ENCODE data around the gene KLRG1.
A peak's percentile ranks its signal among the peaks of the same experiment; 100 is the strongest.

KLRG1 gene

DNA sequence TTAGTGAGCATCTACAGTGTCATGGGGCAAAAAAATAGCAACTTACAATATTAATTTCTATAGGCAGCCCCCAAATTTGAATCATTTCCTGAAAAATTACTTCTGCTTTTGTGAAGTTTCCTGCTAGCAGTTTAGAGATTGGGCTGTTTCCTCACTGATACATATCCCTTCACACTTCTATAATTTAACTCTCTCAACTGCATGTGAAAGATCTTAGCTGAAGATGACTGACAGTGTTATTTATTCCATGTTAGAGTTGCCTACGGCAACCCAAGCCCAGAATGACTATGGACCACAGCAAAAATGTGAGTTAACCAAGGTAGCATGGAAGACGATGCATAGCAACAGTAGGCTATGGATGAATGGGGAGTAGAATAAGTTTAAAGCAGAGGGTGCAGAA is at the start of gene KLRG1:
Gene KLRG1, plus strand, starts transcription at position 134 of the 400 bp plus-strand sequence. Its CDS starts 90 bp downstream, at position 224.
- no peak for DNase-seq

- DNase-seq: no peak
These were observed 47.5 kb upstream of the KLRG1 start for GRCh38 chr12:8941691-8942478.

- DNase-seq: no peak
These were observed 45.7 kb upstream of the KLRG1 start for GRCh38 chr12:8943565-8944186.

- no peak for DNase-seq
These were observed 42.6 kb upstream of the KLRG1 start for GRCh38 chr12:8946733-8947132.

DNA sequence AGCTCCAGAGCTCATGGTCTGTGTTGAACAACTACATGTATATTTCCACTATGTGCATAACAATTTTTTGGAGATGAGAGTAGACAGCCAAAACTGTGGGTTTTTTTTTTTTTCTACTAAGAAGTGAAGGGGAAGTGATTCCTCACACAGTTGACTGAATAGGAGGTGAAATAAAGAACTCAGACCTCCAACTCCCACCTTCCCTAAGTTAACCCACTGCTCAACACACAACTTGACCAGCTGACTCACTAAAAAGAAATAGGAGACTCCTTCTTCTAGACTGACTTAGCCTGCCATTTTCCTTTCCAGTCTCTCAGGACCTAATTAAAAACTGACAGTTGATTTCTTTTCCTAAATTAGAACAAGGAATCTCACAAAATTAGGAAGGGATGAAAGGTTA is 41.6 kb upstream of the KLRG1 start:
- no peak for DNase-seq

DNA sequence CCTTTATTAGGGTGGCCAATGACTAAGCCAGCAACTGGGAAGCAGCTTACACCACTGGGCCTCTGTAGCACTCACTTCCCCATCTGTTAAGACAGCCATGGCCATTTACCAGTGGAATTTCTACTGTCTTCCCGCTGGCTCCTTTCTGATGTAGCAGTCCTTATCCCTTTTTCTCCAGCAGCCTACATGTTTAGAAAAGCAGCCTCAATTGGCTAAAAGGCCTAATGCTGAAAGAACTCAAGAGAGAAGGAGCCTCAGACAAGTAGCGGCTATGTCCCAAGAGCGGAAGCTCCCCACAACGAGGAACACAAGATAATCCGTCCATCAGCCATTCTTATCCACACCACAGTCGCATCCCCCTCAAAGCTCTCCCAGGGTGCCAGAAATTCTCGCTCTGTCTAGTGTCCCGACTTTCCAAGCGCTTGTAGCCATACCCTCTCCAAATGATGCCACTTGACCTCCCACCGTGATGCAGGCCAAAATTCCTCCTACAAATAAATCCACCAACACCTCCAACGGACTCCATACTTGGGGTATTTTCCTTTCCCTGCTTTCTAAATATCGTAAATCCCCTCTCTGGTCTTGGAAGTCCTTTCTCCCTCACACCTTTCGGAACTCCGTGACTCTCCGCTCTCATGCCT is 40.5 kb upstream of the KLRG1 start:
- no peak for DNase-seq

DNA sequence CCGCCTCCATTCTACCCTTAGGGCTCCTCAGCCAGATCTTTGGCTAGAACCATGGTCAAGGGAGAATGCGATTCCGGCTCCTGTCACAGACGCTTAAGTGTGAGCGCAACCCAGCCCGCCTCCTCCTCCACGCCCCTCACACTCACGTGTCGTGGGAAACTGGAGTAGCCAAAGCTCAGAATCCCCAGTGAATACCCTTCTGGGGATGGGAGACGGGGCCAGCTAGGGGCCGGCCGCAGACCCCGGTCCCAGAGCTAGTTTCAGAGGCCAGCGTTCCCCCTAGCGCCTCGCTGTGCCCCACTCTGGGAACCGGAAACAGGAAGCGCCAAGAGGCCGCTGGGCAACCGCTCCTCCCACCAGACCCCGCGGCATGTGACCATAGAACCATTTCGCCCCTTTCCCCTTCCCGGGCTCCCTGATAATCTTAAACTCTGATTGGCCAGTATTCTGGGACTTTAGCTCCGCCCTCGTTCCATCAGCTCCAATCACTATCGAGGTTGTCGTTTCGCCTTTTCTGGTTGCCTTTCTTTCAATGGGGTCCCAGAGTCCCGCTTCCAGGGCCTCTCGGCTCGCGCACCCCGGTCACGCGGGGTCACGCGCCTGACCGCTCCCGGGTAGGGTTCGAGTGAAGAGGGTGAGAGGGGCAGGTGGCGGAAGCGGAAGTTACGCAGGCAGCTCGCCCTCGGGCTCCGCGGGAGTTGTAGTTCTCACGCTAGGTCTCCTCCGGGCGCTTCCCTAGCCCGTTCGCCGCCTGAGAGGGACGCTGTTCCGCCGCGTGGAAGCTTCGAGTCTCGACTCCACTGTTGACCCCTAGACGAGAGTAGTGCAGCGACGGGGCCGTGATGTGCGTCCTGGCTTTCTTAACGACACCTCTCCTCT is 39.8 kb upstream of the KLRG1 start, which contains the start of gene M6PR:
Gene M6PR, minus strand, starts transcription at position 304 of the 879 bp plus-strand sequence. CDS start 3,241 bp downstream, outside the sequence.
- peak; percentile 80 for DNase-seq

GRCh38 chr12:8950221-8950527 is 39.2 kb upstream of the KLRG1 start:
- DNase-seq: no peak

DNA sequence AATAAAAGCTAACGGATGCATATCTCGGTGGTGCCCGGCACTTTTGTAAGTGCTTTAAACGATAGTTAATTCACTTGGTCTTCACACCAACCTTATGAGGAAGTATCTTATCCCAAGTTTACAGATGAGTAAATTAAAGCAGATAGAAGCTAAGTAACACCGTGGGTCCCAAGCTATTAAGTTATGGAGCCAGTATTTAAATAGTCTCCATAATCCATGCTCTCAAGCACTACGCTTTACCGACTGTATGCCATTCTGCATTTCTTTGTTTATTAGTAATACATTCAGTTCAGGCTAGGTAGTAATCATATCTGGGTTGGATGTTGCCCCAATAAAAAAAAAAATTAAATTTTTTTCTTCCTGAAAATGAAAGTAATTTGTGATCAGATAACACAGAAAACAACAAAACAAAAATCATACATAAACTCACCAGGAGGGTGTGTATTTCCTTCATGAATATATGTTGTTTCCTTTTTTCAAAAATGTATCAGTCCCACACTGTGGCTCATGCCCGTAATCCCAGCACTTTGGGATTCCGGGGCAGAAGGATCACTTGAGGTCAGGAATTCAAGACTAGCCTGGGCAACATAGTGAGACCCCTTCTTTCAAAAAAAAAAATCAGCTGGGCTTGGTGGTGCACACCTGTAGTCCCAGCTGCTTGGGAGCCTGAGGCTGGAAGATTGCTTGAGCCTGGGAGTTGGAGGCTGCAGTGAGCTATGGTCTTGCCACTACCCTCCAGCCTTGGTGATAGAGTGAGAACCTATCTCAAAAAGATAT is 38.5 kb upstream of the KLRG1 start:
- DNase-seq: no peak

GRCh38 chr12:8951744-8952143 is 37.6 kb upstream of the KLRG1 start:
- no peak for DNase-seq

- no peak for DNase-seq
These were observed 35.5 kb upstream of the KLRG1 start for GRCh38 chr12:8953773-8954402.

DNA sequence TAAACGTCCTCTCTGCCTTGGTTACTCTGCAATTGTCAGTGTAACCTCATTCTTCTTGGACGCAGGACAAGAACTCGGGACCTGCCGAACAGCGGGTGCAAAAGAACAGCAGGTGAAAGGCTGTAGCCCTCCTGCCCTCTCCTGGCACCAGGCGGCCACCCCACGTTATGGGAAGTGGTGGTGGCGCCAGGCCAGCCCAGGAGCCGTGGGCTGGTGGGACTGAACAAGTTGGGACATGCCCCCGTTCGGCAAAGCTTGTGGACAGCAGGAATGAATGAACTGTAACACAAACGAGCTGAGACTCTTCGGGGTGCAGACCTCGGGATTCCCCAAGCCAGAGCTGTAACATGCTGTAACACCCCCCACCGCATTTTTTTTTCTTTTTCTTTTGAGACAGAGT is 33.3 kb upstream of the KLRG1 start:
- DNase-seq: no peak

DNA sequence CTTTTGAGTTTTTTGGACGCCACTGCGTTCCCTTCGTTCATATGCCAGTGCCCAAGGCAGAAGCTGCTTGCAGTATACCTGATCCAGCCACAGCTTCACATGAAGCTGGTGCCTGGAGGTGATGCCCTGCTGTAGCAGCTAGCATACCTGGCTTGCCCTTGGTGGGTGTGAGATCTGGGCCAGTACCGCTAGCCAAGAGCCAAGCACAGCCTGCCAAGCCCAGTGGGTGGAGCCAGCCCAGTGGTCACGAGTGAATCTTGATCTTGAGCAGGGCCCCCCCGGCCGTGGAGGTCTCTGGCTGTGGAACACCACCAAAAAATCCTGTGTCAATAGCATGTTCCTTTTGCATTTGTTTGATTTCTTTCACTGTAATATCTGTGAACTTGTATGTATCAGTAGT is 32.6 kb upstream of the KLRG1 start:
- no peak for DNase-seq

DNA sequence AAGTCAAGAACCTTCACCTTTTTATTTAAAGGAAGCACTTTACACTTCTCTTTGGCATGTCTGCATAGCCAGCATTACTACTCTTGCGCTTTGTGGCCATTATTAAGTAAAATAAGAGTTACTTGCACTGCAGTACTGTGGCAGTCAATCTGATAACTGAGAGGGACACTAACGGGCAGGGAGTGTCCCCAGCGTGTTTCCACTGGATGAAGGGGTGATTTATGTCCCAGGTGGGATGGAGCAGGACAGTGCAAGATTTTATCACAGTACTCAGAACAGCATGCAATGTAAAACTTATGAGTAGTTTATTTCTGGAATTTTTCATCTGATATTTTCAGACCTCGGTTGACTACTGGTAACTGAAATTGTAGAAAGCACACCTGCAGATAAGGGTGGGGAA is 31.8 kb upstream of the KLRG1 start:
- DNase-seq: no peak

DNA sequence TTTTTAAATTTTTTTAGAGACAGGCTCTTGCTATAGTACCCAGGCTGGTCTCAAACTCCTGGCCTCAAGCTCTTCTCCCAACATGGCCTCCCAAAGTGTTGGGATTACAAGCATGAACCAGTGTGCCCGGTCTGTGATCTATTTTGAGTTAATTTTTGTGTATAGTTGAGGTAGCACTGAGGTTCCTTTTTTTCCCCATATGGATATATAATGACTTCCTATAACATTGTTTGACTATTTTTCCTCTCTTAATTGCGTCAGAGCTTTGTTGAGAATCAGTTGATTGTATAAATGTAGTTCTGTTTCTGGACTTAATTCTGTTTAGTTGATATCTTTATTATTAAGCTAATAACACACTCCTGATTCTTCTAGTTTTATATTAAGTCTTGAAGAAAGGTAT is 31.3 kb upstream of the KLRG1 start:
- DNase-seq: no peak

DNA sequence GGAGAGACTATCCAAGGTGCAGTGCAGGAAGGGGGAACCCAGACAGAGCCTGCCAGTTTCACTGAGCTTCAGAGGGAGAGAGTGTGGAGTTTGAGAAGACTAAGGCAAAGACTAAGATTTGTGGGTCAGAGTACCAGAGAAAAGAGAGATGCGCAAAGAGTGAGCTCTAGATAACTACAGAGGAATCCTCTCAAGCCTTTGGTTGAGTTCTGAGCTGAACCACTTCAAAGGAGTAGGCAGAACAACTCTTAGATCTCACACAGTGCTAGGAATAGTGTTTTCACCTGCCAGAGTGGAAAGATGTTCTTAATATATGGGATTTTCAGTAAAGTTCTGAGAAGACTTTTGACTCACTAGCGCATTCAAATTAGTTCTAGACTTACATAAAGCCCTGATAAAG is 29.2 kb upstream of the KLRG1 start:
- no peak for DNase-seq

DNA sequence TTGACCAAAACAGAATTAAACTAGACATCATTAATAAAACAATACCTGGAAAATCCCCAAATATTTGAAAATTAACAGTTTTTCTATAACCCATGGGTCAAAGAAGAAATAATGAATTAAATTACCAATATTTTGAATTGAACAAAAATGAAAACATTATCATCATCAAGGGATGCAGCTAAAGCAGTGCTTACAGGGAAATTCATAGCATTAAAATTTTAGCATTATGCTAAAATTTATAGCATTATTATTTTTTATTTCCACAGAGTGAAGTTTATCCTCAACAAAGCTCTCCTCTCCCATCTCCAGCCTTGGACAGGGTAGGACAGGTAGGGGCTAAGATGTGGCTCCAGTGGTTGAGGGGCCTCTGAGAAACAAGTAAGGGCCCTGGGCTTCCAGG is 20.6 kb upstream of the KLRG1 start:
- no peak for DNase-seq

GRCh38 chr12:8969861-8970411 is 19.4 kb upstream of the KLRG1 start:
- DNase-seq: no peak

DNA sequence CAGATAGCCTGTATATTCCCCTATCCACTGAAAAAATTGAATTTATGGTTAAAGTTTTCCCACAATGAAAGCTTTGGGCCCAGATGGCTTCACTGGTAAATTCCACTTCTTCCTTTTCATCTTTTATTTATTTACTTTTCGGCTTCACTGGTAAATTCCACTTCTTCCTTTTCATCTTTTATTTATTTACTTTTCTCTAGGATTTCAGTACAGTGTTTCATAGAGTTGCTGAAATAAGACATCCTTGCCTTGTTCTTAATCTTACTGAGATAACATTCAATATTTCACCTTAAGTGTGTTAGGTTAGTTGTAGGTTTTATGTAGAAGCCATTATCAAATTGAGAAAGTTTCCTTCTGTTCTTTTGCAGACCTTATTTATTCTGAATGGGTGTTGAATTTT is 18.9 kb upstream of the KLRG1 start:
- no peak for DNase-seq

DNA sequence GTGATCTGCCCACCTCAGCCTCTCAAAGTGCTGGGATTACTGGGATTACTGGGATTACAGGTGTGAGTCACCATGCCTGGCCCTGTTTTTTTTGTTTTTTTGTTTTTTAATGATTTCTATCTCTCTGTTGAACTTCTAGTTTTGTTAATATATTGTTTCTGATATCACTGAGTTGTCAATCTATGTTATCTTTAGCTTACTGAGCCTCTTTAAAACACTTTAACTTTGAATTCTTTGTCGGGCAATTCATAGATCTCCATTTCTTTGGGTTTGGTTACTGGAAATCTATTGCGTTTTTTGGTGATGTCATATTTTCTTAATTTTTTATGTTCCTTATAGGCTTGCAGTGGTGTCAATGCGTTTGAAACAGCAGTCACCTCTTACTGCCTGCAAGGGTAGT is 9.2 kb upstream of the KLRG1 start:
- no peak for DNase-seq

GRCh38 chr12:8985213-8985754 is 4.1 kb upstream of the KLRG1 start:
- no peak for DNase-seq

All from activated CD4-positive, alpha-beta T cell treated with anti-CD3 and anti-CD28 coated beads for 1 hour (primary cell).